HG03469 (cell line): Measurements from ENCODE around the gene USP53.
A peak's percentile ranks its signal among the peaks of the same experiment; 100 is the strongest.
"Not testable (repeated sequence)": the region's sequence is repeated elsewhere in the genome, so short reads cannot be mapped to it uniquely, and the experiment has no call there.

Experiments used
- ATAC-seq: cut with Tn5 transposase; IDR thresholded peaks from one replicate; pipeline ENCODE4 v1.9.1; 2021; ENCODE audit warnings: mild to moderate bottlenecking, moderate library complexity, moderate number of reproducible peaks; ENCODE audit not compliant: unreplicated experiment

The USP53 gene

DNA sequence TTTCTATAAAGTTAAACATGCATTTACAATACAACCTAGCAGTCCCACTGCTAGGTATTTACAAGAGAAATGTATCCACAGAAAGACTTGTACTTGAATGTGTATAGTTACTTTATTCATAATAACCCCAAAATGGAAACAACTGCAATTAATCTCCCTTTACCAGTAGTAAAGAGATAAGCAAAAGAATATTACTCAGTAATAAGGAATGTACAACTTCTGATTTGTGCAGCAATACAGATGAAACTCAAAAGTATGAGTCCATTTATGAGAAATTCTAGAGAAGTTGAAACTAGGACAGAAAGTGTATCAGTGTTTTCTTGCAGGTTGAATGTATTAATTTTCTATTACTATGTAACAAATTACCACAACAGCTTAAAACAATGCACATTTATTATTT is 15.2 kb downstream of the USP53 start:
- ATAC-seq, result no peak

DNA sequence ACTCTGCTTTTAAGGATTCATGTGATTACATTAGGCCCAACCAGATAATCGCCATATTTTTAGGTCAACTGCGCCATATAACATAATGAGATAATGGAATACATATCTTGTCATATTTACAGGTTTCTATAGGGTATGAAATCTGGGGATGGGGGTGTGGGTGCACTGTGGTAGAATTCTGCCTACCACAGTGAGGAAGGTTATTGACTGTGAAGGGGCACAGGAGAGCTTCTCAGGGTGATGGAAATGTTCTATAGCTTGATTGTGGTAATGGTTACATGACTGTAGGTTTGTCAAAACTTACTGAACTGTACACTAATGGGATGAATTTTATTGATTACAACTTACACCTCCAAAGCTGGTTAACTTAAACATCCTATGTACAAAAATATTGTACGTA is 15.9 kb downstream of the USP53 start:
- ATAC-seq, result no peak

DNA sequence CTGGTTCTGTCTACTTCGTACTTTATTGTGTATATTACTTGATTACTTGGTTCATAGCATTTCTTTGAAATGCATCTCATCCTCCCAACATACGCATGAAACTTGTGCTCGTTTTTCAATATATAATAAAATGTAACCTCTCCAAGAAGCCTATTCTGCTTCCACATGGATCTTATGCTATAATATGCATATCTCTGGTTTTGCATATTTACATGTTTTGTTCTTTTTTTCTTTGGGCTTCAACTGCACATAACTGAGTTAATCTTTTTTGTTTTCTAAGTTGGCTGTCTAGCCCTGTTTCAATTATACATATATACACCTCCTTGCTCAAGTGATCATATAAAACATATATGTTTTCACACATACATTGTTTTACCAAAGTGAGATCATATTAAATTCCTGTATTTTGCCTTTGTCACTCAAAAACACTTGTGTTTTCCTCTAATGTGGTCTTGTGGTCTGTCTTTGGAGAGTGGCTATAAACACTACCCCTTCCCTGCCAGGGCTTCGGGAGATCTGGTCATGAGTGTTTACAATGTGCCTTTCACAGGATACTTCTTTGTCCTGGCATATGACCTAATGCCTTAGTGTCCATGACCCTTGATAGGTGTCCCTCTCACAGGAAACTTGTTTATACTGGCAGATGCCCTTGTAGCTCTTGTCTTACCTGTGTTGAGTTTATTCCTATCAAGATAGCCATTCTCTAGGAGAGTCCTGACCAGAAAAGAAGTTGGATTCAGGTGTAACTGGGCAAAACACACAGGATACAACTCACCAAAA is 17.6 kb downstream of the USP53 start:
- ATAC-seq, result no peak

DNA sequence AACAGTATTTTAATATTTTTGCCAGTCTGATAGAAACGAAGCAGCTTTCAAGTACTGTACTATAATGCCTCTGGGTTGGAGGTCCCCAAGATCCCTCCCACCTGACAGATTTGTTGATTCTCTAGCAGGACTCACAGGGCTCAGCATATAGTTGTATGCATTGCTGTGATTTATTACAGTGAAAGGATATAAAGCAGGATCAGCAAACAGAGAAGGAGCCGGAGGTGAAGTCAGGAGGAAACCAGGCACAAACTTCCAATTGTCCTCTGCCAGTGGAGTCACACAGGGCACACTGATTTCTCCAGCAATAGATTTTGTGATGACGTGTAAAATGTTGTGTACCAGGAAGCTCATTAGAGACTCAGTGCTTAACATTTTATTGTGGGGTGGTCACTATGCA is 19.0 kb downstream of the USP53 start:
- ATAC-seq, result no peak

DNA sequence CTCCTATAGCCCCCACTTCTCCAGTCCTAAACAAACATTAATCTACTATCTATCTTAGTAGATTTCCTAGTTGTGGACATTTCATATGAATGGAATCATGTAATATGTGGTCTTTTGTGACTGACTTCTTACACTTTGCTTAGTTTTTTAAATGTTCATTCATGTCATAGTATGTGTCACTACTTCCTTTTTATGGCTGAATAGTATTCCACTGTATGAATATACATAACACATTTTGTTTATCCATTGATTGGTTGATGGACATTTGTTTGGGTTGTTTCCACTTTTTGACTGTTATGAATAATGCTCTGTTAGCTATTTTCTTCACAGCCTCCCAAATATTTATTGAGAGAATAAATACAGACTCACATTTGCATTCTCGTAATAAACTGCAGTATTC is 19.8 kb downstream of the USP53 start:
- ATAC-seq, result no peak

GRCh38 chr4:119233191-119233590 is 20.7 kb downstream of the USP53 start:
- no peak for ATAC-seq

DNA sequence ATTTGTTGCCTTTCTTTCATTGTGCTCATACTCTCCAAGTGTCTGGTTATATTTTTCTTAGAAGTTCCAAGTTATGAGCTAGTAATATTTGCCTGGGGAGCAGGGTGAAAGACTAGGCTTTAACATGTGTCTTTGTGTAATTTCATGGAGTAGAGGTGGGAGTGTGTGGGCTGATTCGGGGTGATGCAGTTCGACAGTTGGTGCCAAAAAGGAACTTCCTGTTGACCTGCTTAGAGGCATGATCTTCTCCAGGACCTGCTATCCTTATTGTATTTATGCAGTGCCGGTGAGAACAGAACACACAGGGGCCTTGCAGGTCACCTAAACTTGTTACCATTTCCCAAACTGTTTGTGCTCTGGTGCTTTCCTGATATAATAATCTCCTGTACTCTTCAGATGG is 21.2 kb downstream of the USP53 start:
- no peak for ATAC-seq

GRCh38 chr4:119237201-119237600 is 24.7 kb downstream of the USP53 start:
- no peak for ATAC-seq

DNA sequence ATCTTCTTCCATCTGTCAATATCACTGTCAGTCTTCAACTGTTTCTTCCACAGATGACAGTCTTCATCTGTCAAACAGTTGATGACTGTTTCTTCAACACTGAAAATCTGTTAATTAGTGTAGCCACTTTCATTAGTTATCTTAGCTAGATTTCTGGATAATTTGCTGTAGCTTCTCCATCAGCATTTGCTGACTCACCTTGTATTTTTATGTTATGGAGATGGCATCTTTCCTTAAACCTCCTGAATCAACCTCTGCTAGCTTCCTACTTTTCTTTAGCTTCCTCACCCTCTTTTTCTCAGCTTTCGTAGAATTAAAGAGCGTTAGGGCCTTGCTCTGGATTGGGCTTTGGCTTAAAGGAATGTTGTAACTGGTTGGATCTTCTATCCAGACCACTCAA is 25.1 kb downstream of the USP53 start:
- no peak for ATAC-seq

DNA sequence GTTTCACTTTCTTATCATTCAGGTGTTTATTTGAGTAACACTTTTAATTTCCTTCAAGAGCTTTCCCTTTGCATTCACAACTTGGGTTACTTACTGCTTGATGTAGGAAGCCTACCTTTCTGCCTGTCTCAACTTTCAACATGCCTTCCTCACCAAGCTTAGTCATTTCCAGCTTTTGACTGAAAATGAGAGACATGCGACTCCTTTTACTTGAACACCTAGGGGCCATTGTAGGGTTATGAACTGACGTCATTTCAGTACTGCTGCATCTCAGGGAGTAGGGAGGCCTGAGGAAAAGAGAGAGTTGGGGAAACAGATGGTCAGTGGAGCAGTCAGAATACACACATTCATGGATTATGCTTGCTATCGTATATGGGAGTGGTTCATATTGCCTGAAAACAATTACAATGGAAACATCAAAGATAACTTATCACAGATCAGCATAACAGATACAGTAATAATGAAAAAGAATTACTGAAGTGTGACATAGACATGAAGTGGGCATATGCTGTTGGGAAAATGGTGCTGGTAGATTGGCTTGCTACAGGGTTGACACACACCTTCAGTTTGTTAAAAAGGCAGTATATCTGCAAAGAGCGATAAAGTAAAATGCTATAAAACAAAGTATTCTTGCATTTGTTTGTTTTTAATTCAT is 25.7 kb downstream of the USP53 start:
- peak; percentile 98 for ATAC-seq

GRCh38 chr4:119240128-119240527 is 27.6 kb downstream of the USP53 start:
- ATAC-seq, result no peak

DNA sequence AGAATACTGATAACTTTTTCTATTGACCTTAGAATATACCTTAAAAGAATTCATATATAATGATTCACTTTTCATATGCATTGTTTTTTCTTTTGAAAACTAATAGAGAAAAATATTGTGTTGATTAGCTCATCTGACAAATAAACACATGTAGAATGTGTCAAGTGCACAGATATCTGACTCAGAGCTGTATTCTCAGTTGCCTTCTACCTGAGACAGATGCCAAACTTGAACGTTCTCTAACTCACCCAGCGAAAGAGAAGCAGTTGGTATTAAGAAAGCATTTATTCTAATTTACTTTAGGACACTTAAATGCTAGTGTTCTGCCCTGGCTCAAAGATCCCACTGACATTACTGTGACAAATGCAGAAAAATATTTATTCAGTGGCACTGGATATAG is 28.1 kb downstream of the USP53 start:
- no peak for ATAC-seq

DNA sequence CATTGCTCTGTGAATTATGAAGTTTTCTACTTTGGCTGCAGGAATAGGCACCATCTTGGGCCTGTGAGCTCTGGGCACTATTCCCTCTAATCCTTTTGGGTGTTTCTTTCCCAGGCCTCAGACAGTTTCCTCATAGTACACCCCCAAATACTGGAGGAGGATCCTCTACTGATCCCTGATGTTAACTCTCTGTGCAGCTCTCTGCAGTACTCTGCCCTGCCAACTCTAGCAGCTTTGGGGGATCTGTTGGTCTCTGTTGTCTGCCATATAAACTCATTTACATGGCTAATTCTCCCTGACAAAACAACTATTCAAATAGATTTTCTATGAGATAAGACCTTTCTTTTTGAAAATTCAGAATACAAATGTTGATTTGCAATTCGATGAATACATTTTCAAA is 29.9 kb downstream of the USP53 start:
- no peak for ATAC-seq

DNA sequence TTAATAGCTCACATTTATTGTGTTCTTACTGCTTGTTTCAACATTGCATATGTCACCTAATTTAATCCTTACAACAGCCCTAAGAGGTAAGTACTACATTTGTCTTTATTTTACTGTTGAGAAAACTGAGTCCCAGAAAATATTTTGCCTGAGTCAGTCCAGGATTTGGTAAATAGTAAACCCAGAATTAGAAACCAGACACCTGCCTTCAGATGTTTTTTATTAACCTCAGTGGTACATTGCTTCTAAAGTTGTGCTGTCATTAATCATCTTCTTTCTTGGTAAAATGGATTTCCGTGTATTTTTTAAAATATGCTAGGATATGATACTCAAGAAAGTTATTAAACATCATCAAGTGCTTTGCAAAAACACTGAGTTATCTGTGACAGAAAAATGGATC is 31.4 kb downstream of the USP53 start:
- ATAC-seq, result no peak

GRCh38 chr4:119244344-119244743 is 31.8 kb downstream of the USP53 start:
- ATAC-seq, result no peak

- ATAC-seq, result no peak
These were observed 32.3 kb downstream of the USP53 start for GRCh38 chr4:119244832-119245231.

DNA sequence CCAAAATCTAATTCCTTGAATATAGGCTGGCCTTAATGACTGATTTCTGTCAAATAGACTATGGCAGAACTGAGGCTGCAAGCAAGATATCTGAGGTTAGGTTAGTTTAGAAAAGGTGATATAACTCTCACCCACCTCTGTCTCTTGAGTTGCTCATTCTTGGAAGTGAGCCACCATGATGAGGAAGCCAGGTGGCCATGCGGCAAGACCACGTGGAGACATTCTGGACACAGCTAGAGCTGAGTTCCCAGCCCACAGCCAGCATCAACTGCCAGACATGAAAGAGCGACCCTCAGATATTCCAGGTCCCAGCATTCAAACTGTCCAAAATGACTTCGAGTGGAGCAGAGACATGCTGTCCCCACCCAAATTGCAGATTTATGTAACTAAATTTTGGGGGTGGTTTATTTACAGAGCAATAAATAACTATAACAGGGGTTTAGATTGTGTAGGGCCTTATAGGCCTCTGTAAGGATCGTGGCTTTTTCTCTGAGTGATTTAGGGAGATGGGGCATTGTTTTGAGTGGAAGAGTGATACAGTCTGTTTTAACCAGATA is 33.7 kb downstream of the USP53 start:
- ATAC-seq, result no peak

GRCh38 chr4:119251037-119251436 is 38.5 kb downstream of the USP53 start:
- not testable (repeated sequence) for ATAC-seq

DNA sequence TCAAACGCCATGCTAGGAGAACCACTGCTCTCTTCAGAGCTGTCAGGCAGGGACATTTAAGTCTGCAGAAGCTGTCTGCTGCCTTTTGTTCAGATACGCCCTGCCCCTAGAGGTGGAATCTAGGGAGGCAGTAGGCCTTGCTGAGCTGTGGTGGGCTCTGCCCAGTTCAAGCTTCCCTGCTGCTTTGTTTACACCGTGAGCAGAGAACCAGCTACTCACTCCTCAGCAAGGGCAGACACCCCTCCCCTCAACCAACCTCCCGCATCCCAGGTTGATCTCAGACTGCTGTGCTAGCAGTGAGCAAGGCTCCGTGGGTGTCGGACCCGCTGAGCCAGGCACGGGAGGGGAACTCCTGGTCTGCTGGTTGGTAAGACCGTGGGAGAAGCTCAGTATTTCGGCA is 42.7 kb downstream of the USP53 start:
- not testable (repeated sequence) for ATAC-seq

DNA sequence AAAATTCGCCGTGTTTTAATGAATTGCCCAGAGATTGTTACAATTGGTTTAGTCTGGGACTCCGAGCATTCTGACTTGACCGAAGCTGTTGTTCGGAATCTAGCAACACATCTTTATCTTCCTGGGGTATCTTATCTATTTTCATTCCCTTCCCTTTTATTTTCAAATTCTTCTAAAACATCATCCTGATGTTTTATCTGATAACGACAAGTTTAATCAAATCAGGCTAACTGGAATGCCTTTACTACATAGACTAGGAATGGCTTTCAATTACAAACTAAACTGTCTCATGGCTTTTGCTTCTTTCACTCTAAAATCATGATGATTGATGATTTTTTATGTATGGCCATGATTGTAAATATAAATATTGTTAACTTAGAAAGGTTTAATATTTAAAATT is 48.0 kb downstream of the USP53 start:
- no peak for ATAC-seq

DNA sequence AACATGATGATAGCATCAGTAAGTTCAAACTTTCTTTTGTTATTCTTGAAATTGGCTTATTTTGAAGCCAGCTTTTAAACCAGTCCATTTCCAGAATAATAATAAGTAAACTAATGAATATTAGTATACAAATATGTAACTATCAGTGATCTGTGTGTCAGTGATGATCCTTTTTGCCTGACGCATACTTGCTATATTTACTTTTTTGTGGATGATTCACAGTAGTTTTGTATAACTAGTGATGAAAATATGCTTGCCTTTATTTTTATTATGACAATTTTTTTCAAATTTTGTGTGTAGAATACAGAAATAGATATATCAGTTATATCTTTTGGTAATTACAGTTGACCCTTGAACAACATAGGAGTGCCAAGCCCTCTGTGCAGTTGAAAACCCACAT is 49.5 kb downstream of the USP53 start:
- ATAC-seq, result no peak

DNA sequence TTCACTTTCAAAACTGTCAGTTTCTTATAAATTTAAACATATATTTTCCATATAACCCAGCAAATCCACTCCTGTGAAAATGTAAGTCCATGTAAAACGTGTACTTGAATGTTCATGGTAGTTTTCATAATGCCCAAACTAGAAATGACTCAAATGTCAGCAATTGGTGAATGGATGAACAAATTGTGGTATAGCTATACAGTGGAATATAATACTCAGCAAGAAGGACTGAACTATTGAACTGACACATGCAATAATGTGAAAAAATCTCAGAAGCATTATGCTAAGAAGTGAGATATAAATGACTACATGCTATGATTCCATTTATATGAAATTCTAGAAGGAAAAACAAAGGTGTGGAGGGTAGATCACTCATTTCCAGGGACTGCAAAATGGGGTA is 52.2 kb downstream of the USP53 start:
- no peak for ATAC-seq
